MM.1S (cell line): ENCODE data around the gene STXBP6.

Experiments used
- DNase-seq: peaks from one replicate; pipeline ENCODE4 v3.0.0-alpha.2; 2015
- H2AFZ ChIP-seq: fragments of 300-600 bp; sonication (generic); 2 replicates; pipeline ENCODE4 v1.6.0; 2016; ENCODE audit warnings: antibody characterized with exemption, low read length
- H3F3A ChIP-seq: fragments of 300-600 bp; sonication (generic); 2 replicates; pipeline ENCODE4 v1.6.1; 2016; ENCODE audit warnings: mild to moderate bottlenecking, antibody characterized with exemption, low read length, moderate library complexity, mixed read lengths; ENCODE audit not compliant: insufficient read depth
- H3K27ac ChIP-seq: fragments of 300-600 bp; sonication (generic); 2 replicates; pipeline ENCODE4 v1.5.1; 2016; ENCODE audit warnings: mild to moderate bottlenecking, low read length
- H3K27me3 ChIP-seq: fragments of 300-600 bp; sonication (generic); replicated peaks from 2 replicates; pipeline ENCODE4 v1.6.0; 2016; ENCODE audit warnings: low read length; ENCODE audit not compliant: insufficient read depth
- H3K36me3 ChIP-seq: fragments of 300-600 bp; sonication (generic); replicated peaks from 2 replicates; pipeline ENCODE4 v1.6.1; 2016; ENCODE audit warnings: mild to moderate bottlenecking, low read length, mixed read lengths; ENCODE audit not compliant: insufficient read depth
- H3K4me1 ChIP-seq: fragments of 300-600 bp; sonication (generic); 2 replicates; pipeline ENCODE4 v1.6.1; 2016; ENCODE audit warnings: low read length, mixed read lengths
- H3K4me2 ChIP-seq: fragments of 300-600 bp; sonication (generic); 2 replicates; pipeline ENCODE4 v1.6.0; 2016; ENCODE audit warnings: low read depth, low read length
- H3K4me3 ChIP-seq: fragments of 300-600 bp; sonication (generic); 2 replicates; pipeline ENCODE4 v1.5.1; 2016; ENCODE audit warnings: low read length, mixed read lengths
- H3K79me2 ChIP-seq: fragments of 300-600 bp; sonication (generic); 2 replicates; pipeline ENCODE4 v1.6.1; 2016; ENCODE audit warnings: mixed run types, low read length, mixed read lengths
- H3K9ac ChIP-seq: fragments of 300-600 bp; sonication (generic); 2 replicates; pipeline ENCODE4 v1.6.1; 2016; ENCODE audit warnings: low read length, mixed read lengths
- H3K9me2 ChIP-seq: fragments of 300-600 bp; sonication (generic); replicated peaks from 2 replicates; pipeline ENCODE4 v1.6.1; 2016; ENCODE audit warnings: mild to moderate bottlenecking, low read length, mixed read lengths; ENCODE audit not compliant: insufficient read depth
- H3K9me3 ChIP-seq: fragments of 300-600 bp; sonication (generic); replicated peaks from 2 replicates; pipeline ENCODE4 v1.6.1; 2016; ENCODE audit warnings: mild to moderate bottlenecking, low read length, mixed read lengths; ENCODE audit not compliant: insufficient read depth
- H4K20me1 ChIP-seq: fragments of 300-600 bp; sonication (generic); 2 replicates; pipeline ENCODE4 v1.6.1; 2016; ENCODE audit warnings: mild to moderate bottlenecking, low read length, moderate library complexity, mixed read lengths; ENCODE audit not compliant: insufficient read depth
- CTCF ChIP-seq: fragments of 300-600 bp; sonication (generic); IDR thresholded peaks from 2 replicates; pipeline ENCODE4 v1.5.1; 2016; ENCODE audit warnings: antibody characterized with exemption, low read length, mixed read lengths
- EZH2 ChIP-seq: fragments of 300-600 bp; sonication (generic); optimal IDR thresholded peaks from 2 replicates; pipeline ENCODE3; 2017; ENCODE audit warnings: low read depth, mild to moderate bottlenecking, antibody characterized with exemption, low read length, mixed read lengths
- EZH2phosphoT487 ChIP-seq: fragments of 300-600 bp; sonication (generic); IDR thresholded peaks from 2 replicates; pipeline ENCODE4 v1.6.1; 2018; ENCODE audit warnings: antibody characterized with exemption, low read length

Gene STXBP6

GRCh38 chr14:25003537-25003936 is 46.4 kb downstream of the STXBP6 start:
- no peak for TF ChIP-seq CTCF
- TF ChIP-seq EZH2phosphoT487 = no peak
- no peak for TF ChIP-seq EZH2
- H3K9me2 ChIP-seq = no peaks in the 10 kb centered on the region
- no peak overlapping the region for H3K27ac ChIP-seq
- no peak for DNase-seq
- no peaks in the 10 kb centered on the region for H3K9me3 ChIP-seq
- no peaks in the 10 kb centered on the region for H3K27me3 ChIP-seq
- H4K20me1 ChIP-seq = no peaks in the 10 kb centered on the region
- no peak overlapping the region for H3K9ac ChIP-seq
- no peaks in the 10 kb centered on the region for H3K4me1 ChIP-seq
- no peak overlapping the region for H3K4me3 ChIP-seq
- no peaks in the 10 kb centered on the region for H3F3A ChIP-seq
- H3K4me2 ChIP-seq = no peak overlapping the region
- H3K36me3 ChIP-seq = no peaks in the 10 kb centered on the region
- H3K79me2 ChIP-seq = no peaks in the 10 kb centered on the region
- no peak overlapping the region for H2AFZ ChIP-seq

- Histone ChIP-seq H2AFZ (no peak overlapping the region), H3K4me3 (no peak overlapping the region), H3K36me3 (no peaks in the 10 kb centered on the region), H3K79me2 (no peaks in the 10 kb centered on the region), H3K9ac (no peak overlapping the region), H3K4me2 (no peak overlapping the region), H3K9me3 (no peaks in the 10 kb centered on the region), H3F3A (no peaks in the 10 kb centered on the region), H3K4me1 (no peaks in the 10 kb centered on the region), H3K27ac (no peak overlapping the region), H3K27me3 (no peaks in the 10 kb centered on the region), H4K20me1 (no peaks in the 10 kb centered on the region), H3K9me2 (no peaks in the 10 kb centered on the region)
- DNase-seq = no peak
- no peak for TF ChIP-seq EZH2phosphoT487
- TF ChIP-seq CTCF = no peak
- TF ChIP-seq EZH2 = no peak
Observed at GRCh38 chr14:25001601-25002000, 48.3 kb downstream of the STXBP6 start.

DNA sequence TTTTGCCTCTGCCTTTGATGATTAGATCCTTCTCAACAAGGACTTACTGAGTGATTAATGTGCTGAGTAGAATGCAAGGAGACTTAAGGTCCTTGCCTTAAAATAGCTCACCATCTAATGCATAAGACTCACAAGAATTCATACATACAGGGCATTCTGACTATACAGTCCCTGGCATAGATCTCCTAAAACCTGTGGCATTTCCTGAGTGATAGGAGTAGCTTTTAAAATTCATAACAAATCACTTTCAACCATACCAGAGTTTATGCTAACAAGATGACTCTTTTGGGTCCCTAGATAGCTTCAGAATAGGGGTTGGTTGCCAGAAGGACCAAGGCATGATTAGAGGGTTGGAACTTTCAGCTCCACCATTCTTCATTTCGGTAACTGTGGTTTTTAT is 48.8 kb downstream of the STXBP6 start:
- no peaks in the 10 kb centered on the region for H3K9me2 ChIP-seq
- no peak for TF ChIP-seq CTCF
- TF ChIP-seq EZH2 = no peak
- no peak for TF ChIP-seq EZH2phosphoT487
- no peak for DNase-seq
- no peaks in the 10 kb centered on the region for H3K27me3 ChIP-seq
- no peak overlapping the region for H3K27ac ChIP-seq
- no peak overlapping the region for H3K4me2 ChIP-seq
- no peaks in the 10 kb centered on the region for H3F3A ChIP-seq
- no peaks in the 10 kb centered on the region for H3K79me2 ChIP-seq
- H2AFZ ChIP-seq = no peak overlapping the region
- H3K36me3 ChIP-seq = no peaks in the 10 kb centered on the region
- no peak overlapping the region for H3K9ac ChIP-seq
- H3K4me3 ChIP-seq = no peak overlapping the region
- H3K4me1 ChIP-seq = no peaks in the 10 kb centered on the region
- H4K20me1 ChIP-seq = no peaks in the 10 kb centered on the region
- no peaks in the 10 kb centered on the region for H3K9me3 ChIP-seq
